GM18499 (cell line): ENCODE data around the gene VBP1.
"Not testable (repeated sequence)": the region's sequence is repeated elsewhere in the genome, so short reads cannot be mapped to it uniquely, and the experiment has no call there.

ENCODE experiments used
- ATAC-seq: cut with Tn5 transposase; IDR thresholded peaks from one replicate; pipeline ENCODE4 v1.9.1; 2021; ENCODE audit warnings: moderate number of reproducible peaks; ENCODE audit not compliant: insufficient read depth, unreplicated experiment

VBP1 gene

DNA sequence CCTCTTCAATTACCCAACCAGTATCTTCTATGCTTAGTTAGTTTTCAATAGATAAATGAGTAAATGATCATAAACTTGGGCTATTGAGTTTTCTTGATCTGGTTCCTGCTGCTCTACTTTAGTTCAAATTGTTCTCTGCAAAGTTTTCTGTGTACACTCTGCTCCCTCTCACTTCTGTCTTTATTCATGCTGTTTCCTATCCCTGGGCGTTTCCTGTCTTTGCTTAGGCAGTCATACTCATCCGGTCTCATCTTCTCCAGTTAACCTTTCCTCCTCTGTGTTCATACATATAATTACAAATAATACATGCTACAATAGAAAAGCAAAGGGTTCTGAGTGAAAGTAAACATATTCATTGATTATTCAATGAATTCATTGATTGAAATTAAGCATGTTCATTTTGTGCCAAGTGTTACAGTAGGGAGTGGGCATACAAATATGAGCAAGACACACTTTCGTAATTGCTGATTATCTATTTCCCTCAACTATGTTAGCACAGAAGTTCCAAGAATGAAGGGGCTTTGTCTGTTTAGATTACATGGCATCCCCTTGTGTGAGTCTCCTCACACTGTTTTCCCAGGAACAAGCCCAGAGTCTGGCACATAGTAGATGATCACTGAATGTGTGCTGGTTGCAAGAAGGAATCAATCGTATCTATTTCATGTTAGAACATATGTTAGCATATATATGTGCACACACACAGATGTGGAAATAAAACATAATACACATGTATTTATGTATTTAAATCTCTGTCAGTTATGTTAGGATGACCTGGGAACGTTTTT lies 46.9 kb downstream of the VBP1 start:
- no peak for ATAC-seq

DNA sequence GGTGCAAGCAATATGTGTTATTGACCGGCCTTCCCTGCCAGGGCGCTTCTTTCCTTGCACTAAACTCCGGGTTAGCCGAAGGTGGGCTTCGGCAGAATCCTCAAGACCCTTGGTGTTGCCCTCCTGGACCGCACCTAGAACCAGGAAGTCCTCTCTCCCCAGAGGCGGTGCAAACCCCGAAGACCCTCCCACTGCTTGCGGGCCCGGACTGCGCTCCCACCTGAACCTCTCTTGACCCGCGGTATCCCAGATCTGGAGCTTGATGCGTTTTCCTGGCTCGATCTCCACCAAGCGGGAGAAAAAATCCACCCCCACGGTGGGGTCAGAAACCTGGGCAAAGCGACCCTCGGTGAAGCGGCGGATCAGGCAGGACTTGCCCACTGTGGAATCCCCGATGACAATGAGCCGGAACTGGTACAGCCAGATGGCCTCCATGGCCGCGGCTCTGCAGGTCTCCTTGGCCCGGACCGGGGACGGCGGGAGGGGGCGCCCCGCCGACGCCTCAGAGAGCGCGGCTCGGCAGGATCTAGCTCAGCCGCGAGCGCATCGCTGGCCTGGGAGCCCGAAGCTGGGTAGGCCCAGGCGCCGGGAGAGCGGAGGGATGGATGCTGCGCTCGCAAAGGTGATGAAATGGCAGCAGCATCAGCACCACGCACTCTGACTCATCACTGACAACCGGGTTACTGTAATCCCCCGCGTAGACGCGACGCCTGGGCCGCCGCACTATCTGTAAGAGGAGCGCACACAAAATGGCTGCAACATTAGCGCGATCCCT lies 47.8 kb downstream of the VBP1 start, which contains the start of gene RAB39B:
Gene RAB39B (minus strand): TSS at position 638 of the 775 bp plus-strand sequence. CDS start 203 bp downstream, at position 435.
- ATAC-seq = peak; percentile 77

DNA sequence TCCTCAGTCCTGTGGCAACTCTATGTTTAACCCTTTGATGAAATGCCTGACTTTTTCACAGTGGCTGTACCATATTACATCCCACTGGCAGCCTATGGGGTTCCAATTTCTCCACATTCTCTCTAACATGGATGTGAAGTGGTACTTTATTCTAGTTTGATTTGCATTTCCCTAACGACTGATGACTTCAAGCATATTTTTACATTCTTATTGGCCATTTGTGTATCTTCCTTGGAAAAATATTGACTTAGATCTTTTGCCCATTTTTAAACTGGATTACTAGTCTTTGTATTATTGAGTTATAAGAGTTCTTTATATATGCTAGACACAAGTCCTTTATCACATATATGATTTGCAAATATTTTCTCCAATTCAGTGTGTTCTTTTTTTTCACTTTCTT lies 50.2 kb downstream of the VBP1 start:
- ATAC-seq = no peak

DNA sequence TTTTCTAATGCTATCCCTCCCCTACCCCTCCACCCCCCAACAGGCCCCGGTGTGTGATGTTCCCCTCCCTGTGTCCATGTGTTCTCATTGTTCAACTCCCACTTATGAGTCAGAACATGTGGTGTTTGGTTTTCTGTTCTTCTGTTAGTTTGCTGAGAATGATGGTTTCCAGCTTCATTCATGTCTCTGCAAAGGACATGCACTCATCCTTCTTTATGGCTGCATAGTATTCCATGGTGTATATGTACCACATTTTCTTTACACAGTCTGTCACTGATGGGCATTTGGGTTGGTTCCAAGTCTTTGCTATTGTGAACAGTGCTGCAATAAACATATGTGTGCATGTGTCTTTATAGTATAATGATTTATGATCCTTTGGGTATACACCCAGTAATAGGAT lies 51.7 kb downstream of the VBP1 start:
- ATAC-seq = not testable (repeated sequence)

DNA sequence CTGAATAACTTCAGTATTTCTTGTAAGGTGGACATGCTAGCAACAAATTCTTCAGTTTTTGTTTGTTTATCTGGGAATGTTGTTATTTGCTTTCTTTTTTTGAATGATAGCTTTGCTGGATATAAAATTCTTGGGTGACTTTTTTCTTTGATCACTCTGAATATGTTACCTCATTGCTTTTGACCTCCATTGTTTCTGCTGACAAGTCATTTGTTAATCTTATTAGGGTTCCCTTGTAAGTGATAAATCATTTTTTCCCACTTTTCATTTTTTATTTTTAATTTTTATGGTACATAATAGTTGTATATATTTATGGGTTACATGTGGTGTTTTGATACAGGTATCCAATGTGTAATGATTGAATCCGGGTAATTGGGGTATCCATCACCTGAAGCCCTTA lies 54.7 kb downstream of the VBP1 start:
- no peak for ATAC-seq

DNA sequence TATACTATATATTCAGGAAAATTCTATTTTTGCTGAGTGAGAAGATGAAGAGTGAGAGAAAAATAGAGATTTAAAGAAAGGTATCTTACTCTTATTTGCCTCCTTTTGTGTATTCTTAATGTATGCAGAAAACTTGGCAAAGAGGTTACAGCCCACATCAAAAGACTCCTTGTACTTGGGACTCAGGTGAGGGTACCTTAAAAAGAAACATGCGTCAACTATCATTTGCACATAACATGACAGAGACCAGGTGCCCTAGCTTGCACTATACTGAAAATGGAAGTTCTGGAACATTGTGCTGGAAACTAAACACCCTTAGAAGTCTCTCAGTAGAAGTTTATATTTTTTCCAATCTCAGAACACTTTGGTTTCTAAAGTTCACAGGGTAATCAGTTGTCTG lies 63.6 kb downstream of the VBP1 start:
- ATAC-seq = no peak
